GM19023 (cell line): Measurements from ENCODE around the gene PMM2.

Source experiments
- ATAC-seq: cut with Tn5 transposase; IDR thresholded peaks from one replicate; pipeline ENCODE4 v1.9.1; 2021; ENCODE audit warnings: mild to moderate bottlenecking, moderate library complexity; ENCODE audit not compliant: unreplicated experiment

The PMM2 gene

DNA sequence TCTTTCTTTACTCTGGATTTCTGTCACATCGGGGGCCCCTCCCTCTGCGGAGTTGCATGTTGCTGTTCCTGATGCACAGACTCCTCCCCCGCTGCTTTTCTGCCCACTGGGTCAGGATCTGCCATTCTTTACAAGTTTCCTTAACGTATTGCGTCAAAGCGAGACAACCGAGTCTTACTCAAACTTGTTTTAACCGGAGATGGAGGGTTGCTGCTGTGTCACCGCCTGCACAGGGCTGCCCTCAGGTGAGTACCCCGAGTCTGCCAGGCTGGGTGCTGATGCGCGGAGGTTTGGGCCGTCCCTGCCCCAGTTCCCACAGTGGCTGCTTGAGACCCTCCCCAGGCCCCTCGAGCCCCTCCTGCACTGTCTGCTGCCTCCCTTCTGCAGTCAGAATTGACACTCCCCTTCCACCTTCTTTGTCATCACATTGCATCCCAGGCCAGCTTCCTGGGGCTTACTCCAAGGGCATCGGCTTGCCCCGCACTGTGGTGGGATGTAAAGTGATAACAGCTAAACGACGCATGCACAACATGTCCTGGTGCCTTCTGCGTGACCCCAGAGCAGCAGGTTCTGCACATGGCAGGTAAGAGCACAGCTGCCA, 51.9 kb downstream of the PMM2 start:
- ATAC-seq, result no peak

DNA sequence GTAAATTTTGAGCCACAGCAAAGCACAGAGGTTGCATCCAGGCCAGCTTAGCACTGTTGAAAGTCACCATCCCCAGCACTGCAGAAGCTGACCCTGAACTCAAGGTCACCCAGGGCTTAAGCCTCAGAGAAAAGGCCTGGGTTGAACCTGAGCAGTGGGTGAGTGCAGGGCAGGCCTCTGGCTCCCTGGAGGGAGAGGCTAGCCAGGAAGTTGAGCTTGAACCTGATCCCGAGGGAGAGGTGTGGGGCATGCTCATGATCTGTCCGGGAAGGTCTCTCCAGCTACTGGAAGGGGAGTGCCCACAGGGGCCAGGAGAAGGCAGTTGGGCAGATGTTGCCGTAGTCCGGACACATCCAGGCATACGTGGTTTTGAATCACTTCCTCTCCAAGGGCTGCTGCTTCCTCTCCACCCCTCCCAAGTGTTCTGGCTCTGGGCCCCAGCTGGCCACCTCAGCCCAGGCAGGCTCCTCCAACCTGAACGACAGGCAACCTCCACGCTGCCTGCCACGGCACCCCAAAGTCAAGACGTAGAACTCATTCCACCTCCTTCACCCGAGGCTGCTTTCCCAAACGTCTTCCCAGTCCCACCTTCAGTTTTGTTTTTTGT, 52.7 kb downstream of the PMM2 start:
- no peak for ATAC-seq

DNA sequence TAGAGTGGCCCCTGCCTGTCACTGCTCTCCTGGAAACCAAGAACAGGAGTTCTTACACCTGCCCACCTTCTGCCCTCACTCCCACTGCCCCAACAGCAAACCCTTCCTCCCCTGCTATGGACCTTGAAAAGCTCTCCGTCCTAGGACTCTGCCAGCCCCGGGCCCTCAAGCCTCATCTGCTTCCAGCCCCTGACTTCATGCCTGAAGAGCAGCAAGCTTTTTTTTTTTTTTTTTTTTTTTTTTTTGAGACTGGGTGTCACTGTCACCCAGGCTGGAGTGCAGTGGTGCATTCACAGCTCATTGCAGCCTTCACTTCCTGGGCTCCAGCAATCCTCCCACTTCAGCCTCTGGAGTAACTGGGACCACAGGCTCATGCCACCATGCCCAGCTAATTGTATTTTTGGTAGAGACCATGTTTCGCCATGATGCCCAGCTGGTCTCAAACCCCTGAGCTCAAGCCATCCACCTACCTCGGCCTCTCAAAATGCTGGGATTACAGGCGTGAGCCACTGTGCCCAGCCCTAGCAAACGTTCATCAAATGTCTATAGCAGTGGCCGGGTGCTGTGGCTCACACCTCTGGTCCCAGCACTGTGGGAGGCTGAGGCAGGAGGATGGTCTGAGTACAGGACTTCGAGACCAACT, 54.2 kb downstream of the PMM2 start:
- no peak for ATAC-seq

DNA sequence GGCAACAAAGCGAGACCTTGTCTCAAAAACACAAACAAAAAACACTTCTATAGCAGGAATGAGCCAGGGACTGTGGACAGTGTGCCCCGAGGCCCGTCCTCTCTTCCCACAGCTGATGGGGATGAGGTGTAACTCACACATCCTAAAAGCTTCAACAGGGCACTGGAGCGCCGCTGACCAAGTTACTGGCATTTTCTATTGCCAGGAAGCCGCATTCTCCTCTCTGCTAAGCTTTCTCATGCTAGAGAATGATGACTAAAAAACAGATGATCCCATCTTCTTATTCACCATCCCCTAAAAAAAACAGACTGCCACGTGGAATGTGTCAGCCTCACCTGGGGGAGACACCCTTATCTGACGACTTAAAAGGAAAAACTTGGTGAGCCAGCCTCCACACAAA, 54.9 kb downstream of the PMM2 start:
- ATAC-seq, result no peak

DNA sequence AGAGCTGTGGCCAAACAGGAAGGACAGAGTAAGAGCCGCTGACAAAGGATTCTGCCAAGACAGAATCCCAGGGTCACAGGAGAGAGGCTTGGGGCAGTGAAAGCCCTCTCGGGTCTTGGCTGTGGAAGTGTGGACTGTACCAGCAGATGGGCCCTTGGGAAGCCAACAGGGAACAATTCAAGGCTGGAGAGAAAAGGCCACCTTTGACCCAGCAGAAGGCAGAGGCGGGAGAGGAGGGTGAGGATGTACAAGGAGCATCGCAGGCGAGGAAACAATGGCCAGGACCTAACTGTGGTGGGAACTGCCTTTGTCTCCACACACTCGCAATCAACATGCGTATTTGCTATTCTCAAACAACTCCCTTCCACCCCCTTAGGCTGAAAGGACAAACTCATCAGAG, 55.5 kb downstream of the PMM2 start:
- ATAC-seq, result no peak

DNA sequence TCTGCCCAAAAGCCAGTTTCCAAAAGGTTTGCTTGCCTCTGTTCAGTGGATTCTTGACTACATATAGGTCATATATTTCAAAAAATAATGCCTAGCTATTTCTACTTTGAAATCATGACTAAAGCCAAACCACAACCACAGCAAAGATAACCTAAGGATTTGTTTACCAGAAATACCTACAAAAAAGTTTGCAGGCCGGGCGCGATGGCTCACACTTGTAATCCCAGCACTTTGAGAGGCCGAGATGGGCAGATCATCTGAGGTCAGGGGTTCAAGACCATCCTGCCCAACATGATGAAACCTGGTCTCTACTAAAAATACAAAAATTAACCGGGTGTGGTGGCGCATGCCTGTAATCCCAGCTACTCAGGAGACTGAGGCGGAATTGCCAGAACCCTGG, 56.0 kb downstream of the PMM2 start:
- no peak for ATAC-seq

DNA sequence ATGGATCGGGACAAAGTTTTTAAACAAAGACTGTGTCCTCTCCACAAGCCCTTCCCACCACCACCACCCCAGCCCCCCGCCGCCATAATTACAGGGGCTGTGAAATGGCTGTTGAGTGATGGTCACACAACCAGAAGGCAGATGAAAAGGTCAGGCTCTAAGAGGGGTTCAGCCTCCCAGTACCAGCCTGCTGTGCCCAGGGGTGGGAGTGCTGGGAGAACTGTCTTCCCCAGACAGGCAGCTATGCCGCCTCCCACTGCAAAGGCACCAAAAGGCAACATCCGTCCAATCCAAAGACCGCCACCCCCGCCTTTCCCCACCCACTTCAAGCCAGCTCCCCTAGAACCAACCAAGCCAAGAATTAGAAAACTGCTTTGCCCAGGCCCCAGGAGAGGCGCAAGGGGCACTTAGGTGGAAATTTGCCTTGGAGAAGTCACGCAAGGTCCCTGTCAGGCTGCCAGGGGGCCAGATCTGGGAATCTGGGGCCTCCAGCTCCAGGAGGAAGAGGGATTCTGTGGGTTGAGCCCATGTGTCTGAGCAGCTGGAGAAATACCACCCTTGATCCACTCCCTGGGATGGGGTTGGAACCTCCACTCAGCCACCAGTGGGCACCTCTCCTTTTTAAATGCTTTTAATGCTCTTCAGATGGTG, 56.8 kb downstream of the PMM2 start:
- no peak for ATAC-seq

DNA sequence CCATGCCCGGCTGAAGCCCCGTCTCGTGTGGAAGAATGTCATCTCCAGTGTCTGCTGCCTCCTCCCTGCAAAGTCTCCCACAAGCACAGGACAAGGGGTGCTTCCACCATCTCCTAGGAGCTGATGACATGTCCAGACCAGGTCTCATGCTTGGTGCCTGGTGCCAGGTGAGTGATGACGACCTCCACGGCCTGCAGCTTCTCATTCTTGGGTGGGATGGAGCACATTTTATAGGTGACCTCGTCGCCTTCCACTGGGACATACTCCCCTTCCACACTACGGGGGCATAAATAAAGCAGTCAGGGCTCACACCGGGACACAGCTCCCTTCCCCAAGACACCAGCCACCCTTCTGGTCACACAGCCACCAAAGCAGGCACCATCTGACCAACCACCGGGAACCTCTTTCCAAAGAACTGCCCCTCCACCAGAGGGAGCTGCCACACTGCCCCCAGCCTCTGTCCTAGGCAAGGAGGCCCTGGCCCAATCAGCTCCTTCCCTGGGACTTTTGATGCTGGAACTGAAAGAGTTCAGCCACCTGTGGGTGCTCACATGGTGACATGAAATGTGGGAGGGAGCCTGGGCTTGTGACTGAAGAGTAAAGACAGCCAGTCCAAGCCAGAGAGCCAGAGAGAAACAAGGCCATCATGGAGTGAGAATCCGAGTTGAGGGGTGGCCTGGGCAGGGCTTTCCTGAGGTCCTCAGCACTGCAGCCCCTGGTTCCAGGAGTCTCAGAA, 57.6 kb downstream of the PMM2 start:
- no peak for ATAC-seq

DNA sequence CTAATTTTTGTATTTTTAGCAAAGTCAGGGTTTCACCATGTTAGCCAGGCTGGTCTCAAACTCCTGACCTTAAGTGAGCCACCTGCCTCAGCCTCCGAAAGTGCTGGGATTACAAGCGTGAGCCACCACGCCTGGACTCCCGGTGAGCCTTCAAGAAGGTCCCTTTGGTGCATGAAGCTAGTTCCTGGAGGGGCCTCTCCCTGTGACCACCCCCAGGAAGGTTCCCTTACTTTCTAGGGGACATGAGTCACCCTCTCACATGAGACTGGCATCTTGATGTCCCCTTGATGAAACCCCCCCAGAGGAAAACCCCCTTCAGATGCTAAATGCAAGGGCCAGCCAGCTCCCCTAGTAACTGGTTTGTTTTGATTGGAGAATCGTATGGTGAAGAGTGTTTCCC, 58.3 kb downstream of the PMM2 start:
- no peak for ATAC-seq

DNA sequence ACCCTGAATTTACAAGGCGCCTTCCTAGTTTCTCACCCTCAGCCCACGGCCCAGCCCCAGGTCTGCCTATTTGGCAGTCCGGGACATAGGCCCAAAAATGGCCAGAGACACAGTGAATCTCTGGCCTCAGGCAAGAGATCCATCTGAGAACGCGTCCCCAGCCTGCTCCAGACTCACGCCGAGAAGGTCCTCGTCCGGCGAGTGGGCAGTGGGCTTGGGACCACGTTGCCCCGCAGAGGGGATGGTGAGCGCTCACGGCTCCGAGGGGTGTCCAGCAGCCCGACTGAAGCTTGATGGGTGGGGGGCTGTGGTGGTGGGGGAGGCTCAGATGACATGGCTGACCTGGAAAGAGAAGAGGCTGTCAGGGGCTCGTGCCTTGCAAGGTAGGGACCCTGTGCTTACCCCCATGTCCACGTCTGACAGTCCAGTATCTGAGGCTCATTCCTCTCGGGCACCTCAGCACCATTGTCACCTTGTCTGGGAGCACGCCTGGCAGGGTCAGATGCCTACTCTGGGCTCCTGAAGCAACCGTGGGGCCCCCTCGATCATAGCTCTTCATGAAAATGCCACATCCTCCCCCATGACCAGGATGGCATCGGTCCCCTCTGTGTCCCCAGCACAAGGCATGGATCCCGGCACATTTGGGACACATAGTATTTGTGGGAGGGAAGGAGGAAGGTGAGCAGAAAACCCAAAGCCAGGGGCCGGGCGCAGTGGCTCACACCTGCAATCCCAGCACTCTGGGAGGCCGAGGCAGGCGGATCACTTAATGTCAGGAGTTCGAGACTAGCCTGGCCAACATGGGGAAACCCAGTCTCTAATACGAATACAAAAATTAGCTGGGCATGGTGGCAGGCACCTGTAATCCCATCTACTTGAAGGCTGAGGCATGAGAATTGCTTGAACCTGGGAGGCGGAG, 61.6 kb downstream of the PMM2 start:
- no peak for ATAC-seq

DNA sequence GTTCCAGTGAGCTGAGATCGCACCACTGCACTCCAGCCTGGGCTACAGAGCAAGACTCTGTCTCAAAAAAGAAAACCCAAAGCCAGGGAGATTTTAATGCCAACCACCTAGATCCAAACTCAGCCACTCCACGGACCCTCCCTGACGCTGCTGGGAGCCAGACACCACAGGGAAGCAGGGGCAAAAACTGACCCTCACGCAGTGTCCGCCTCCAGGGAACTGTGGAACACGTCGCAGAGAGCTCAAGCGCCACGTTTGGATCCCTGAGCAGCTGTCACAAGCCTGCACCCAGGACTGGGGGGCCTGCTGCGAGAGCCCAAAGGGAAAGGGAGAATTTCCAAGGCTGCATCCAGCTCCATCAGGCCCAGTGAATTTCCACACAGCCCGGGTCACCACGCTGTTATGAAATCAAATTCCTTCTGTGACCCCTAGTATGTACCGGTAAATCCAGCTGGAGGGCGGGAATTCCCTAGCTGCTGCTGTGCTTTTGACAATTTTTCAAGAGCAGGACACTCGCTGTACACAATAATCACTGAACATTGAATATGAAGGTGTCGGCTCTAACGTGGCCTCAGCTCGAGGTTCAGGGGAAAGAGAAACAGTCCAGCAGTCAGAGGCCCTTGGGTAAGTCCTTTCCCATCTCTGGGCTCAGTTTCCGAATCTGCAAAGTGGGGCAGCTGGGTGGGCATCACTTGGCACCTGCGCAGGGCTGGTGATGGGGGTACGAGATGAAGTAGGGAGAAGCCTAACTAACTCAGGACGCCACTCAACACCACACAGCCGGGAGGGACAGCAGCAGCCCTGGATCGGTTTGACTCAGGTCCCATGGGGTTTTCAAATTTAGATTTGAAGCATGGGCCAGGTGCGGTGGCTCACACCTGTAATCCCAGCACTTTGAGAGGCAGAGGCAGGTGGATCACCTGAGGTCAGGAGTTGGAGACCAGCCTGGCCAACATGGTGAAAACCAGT, 62.6 kb downstream of the PMM2 start:
- ATAC-seq, result no peak

DNA sequence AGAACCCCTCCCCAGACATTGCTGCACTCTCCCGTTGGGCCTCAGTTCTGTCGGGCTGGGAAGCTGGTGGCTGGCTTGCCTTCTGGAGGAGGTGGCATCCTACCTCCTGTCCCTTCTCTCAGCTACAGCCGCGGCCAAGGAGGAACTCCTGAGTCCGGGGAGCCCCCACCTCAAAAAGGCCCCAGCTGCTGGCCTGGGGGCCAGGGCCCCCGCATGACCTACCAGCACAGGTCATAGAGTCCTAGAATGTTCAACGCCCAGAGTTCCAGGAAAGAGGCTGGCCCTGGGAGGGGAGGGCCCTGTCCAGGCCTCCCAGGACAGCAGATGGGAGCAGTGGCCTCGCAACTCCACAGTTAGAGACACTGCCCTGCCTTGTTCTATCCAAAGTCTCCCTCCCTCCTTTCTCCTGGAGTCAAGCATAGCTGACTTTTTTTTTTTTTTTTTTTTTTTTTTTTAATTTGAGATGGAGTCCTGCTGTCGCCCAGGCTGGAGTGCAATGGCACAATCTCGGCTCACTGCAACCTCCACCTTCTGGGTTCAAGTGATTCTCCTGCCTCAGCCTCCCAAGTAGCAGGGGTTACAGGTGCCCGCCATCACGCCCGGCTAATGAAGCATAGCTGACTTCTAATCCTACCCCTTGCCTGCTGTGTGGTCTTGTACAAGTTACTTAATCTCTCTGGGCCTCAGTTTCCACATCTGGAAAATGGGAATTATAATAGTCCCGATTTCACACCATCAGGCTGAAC, 64.1 kb downstream of the PMM2 start:
- no peak for ATAC-seq

DNA sequence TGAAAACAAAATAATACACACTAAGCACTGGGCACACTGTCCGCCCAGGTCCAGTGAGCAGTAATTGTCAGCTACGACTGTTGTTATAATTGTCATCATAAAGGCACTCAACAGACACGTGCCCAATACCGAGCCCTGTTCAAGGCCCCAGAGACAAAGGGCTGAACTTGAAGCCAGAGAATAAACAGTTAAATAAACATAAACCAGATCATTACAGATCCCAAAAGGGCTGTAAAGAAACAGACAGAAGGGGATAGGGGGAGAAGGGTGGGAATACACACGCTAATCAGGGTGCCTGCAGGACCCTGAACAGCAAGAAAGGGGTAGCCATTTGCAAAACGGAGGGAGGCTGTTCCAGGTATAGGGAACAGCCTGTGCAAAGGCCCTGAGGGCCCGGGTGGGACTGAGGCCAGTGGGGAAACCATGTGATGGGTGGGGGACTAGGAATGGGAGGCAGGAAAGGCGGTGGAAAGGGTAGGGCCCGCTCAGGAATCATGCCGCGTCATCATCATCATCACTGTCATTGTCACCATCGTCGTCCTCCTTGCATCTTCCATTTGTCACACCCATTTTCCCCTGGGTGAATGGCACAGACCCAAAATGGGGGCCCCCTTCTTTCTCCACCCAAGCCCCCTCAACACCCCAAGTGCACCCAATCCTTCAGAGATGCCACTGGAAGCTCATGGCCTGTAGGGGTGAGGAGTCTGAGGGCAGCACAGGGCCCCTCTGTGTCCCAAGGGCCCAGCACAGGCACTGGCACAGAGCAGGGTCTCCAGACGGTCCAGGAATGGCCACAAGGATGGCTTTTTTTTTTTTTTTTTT, 64.9 kb downstream of the PMM2 start:
- ATAC-seq, result no peak

DNA sequence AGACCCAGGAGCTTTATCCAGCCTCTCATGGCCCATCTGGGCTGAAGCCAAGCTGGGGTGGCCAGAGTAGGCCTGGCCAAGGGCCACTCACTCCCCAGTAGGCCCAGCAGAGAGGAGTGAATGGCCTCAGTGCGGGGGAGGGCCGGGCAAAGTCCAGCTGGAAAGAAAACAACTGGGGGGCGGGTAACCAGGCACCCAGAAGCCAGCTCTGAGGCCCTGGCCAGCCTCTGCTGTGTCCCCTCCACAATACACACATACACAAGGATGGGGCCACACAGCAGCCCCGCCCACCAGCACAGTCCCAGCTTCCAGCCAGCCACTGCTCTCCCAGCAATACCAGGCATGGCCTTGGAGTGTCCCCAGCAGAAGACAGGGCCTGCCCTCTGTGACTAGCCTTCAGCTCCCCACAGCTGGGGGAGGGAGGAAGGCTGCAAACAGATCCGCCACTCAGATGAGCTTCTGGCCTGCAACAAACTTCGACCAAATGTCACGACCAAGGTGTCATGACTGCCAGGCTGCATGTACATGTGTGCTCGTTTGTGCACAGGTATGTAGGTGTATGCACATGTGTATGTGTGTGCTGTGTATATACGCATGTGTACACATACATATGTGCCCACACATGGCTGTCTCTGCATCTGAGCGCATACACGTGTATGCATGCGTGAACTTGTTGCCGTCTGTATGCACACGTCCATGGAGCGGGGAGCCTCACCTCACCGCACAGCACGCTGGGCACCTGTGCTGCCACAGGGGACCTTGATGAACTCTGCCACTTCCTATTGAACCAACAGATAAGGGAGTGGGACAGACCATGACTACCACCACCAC, 66.2 kb downstream of the PMM2 start:
- no peak for ATAC-seq

DNA sequence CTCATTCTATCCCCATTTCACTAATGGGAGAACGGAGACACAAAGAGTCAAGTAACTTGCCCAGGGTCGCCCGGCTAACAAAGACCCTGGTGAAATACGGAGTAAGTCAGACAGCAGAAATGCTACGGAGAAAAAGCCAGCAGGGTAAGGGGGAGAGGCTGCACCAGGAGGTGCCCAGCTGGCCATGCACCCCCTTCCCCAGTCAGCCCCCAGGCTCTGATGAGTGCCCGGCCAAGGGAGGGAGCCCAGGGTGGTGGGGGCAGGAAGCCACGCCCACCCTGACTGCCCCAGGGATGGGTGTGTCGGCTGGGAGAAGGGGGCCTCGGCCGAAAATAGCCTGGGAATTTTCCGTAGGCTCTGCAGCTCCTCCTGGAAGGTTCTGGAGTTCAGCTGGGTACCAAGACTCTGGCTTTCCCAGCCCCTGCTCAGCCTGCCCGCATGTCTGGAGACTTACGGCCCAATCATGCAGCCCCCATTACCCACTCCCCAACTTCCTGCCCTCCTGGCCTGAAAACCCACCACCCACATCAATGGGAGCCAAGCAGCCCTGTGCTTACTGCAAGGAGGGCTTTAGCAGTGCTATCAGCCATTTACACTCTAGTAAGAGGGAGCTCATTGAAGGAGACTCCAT, 67.0 kb downstream of the PMM2 start:
- no peak for ATAC-seq

DNA sequence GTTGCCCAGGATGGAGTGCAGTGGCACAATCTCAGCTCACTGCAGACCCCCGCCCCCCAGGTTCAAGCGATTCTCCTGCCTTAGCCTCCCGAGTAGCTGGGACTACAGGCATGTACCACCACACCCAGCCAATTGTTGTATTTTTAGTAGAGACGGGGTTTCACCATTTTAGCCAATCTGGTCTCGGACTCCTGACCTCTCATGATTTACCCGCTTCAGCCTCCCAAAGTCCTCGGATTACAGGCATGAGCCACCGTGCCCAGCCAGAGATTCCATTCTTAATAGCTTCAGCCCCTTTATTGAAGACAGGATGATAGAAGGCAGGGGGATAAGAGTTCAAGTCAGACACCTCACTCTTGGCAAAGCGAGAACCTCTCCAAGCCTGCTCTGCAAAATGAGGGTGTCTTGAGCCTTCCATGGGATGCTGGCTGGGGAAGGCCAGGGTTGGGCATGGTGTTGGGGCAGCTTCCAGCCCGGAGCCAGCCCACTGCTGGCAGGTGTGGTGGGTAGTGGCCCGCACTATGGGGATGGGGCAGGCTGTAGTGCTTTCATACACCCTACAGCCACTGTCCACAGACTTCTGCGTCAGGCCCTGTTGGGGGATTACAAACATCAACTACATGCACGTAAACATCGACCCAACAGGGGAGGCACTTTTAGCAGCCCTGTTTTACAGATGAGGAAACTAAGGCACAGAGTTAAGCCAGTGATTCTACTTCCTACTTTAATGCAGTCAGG, 67.7 kb downstream of the PMM2 start:
- ATAC-seq, result no peak
